PC-3 (cell line): ENCODE data around the gene FAAP100.

Source experiments
- CTCF ChIP-seq: fragments of 300-600 bp; sonication (generic); conservative IDR thresholded peaks from 2 replicates; pipeline ENCODE4 v1.5.1; 2017; ENCODE audit warnings: antibody characterized with exemption, low read depth, mild to moderate bottlenecking, low read length
- EZH2 ChIP-seq: fragments of 300-600 bp; sonication (generic); IDR thresholded peaks from one replicate; pipeline ENCODE4 v1.6.1; 2017; ENCODE audit warnings: antibody characterized with exemption, mild to moderate bottlenecking, low read length; ENCODE audit not compliant: unreplicated experiment
- EZH2phosphoT487 ChIP-seq: fragments of 300-600 bp; sonication (generic); IDR thresholded peaks from 2 replicates; pipeline ENCODE4 v1.6.1; 2018; ENCODE audit warnings: mild to moderate bottlenecking, antibody characterized with exemption, low read length, borderline replicate concordance

DNA sequence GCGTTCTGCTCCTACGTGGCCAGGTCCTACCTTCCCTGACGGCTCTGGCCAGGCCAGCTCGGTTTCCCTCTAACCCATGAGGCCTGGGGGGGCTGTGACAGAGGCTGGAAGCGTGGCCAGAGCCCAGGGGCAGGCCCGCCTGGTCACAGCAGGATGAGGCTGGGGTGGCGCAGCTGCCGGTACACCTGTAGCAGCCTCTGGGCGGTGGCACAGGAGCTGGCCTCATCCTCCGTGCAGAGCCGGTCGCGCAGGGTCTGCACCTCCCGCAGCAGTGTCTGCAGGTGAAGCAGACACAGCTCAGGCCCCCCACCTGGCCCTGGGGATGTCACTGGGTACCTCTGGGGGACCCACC, 11.5 kb downstream of the FAAP100 start:
- no peak for TF ChIP-seq CTCF
- TF ChIP-seq EZH2 = no peak
- no peak for TF ChIP-seq EZH2phosphoT487
